HG03039 (cell line): ENCODE data around the gene KRTAP1-1.
"Not testable (repeated sequence)": the region's sequence is repeated elsewhere in the genome, so short reads cannot be mapped to it uniquely, and the experiment has no call there.

Source experiments
- ATAC-seq: cut with Tn5 transposase; IDR thresholded peaks from one replicate; pipeline ENCODE4 v1.9.1; 2021; ENCODE audit warnings: mild to moderate bottlenecking, moderate library complexity; ENCODE audit not compliant: unreplicated experiment

Gene KRTAP1-1

GRCh38 chr17:41057547-41057946, 16.3 kb upstream of the KRTAP1-1 start:
- no peak for ATAC-seq

- not testable (repeated sequence) for ATAC-seq
Observed at GRCh38 chr17:41055130-41055529, 13.9 kb upstream of the KRTAP1-1 start, which contains the start of gene KRTAP2-2. KRTAP2-2 (minus strand) TSS chr17:41055230; CDS start chr17:41055211, 19 bp downstream.

GRCh38 chr17:41054556-41054955, 13.3 kb upstream of the KRTAP1-1 start:
- ATAC-seq: not testable (repeated sequence)

- no peak for ATAC-seq
Observed at GRCh38 chr17:41054025-41054424, 12.8 kb upstream of the KRTAP1-1 start.

- no peak for ATAC-seq
Observed at GRCh38 chr17:41052566-41052965, 11.3 kb upstream of the KRTAP1-1 start.

GRCh38 chr17:41049110-41049509, 7.9 kb upstream of the KRTAP1-1 start:
- no peak for ATAC-seq

GRCh38 chr17:41048441-41048840, 7.2 kb upstream of the KRTAP1-1 start:
- ATAC-seq: no peak

- ATAC-seq: not testable (repeated sequence)
Observed at GRCh38 chr17:41046735-41047465, 5.7 kb upstream of the KRTAP1-1 start, which contains the start of gene KRTAP2-1. KRTAP2-1 (minus strand) TSS chr17:41047316; CDS start chr17:41047267, 49 bp downstream.

- no peak for ATAC-seq
Observed at GRCh38 chr17:41042953-41043352, 1.7 kb upstream of the KRTAP1-1 start.

- ATAC-seq: no peak
Observed at GRCh38 chr17:41037853-41038350, 3.3 kb downstream of the KRTAP1-1 start.

- ATAC-seq: not testable (repeated sequence)
Observed at GRCh38 chr17:41034346-41034935, 6.8 kb downstream of the KRTAP1-1 start, which contains the start of gene KRTAP1-3. KRTAP1-3 (minus strand) TSS chr17:41034874; CDS start chr17:41034821, 53 bp downstream.

GRCh38 chr17:41029633-41030245, 11.5 kb downstream of the KRTAP1-1 start, which contains the start of gene KRTAP1-4:
KRTAP1-4 (minus strand) TSS chr17:41030195; CDS start chr17:41030078, 117 bp downstream.
- ATAC-seq: no peak

GRCh38 chr17:41026715-41027471, 14.4 kb downstream of the KRTAP1-1 start, which contains the start of gene KRTAP1-5:
KRTAP1-5 (minus strand) TSS chr17:41027208; CDS start chr17:41027155, 53 bp downstream.
- ATAC-seq: no peak

- no peak for ATAC-seq
Observed at GRCh38 chr17:41024697-41025096, 16.6 kb downstream of the KRTAP1-1 start.

- no peak for ATAC-seq
Observed at GRCh38 chr17:41020336-41020735, 20.9 kb downstream of the KRTAP1-1 start.

GRCh38 chr17:41019415-41019814, 21.8 kb downstream of the KRTAP1-1 start:
- ATAC-seq: no peak

GRCh38 chr17:41018541-41018940, 22.7 kb downstream of the KRTAP1-1 start:
- ATAC-seq: no peak

GRCh38 chr17:41016578-41017215, 24.6 kb downstream of the KRTAP1-1 start:
- no peak for ATAC-seq

- no peak for ATAC-seq
Observed at GRCh38 chr17:41015454-41015853, 25.8 kb downstream of the KRTAP1-1 start.

- ATAC-seq: no peak
Observed at GRCh38 chr17:41013606-41014005, 27.6 kb downstream of the KRTAP1-1 start.
